ENCODE data around the gene GALNT6.

Gene GALNT6

GRCh38 chr12:51405801-51406207 lies 14.6 kb upstream of the GALNT6 start:
- ATAC-seq: no peak

GRCh38 chr12:51404627-51405026 lies 13.4 kb upstream of the GALNT6 start:
- ATAC-seq: no peak

- ATAC-seq: no peak
Measured at GRCh38 chr12:51403681-51404136, 12.5 kb upstream of the GALNT6 start.

- ATAC-seq: no peak
Measured at GRCh38 chr12:51403159-51403558, 12.0 kb upstream of the GALNT6 start.

DNA sequence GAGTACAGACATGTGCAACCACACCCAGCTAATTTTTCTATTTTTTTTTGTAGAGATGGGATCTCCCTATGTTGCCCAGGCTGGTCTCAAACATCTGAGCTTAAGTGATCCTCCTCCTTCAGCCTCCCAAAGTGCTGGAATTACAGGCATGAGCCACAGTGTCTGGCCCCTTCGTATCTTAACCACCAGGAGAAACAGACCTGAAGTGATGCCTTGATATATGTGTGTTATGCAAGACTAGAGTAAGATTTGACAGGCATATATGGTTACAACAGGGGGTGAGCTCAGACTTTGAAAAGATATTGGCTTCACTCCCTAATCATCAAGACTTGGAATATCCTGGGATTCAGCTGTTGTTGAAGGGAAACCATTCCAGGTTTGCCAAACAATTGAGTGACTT lies 10.7 kb upstream of the GALNT6 start:
- no peak for ATAC-seq

- ATAC-seq: no peak
Measured at GRCh38 chr12:51401486-51401885, 10.3 kb upstream of the GALNT6 start.

DNA sequence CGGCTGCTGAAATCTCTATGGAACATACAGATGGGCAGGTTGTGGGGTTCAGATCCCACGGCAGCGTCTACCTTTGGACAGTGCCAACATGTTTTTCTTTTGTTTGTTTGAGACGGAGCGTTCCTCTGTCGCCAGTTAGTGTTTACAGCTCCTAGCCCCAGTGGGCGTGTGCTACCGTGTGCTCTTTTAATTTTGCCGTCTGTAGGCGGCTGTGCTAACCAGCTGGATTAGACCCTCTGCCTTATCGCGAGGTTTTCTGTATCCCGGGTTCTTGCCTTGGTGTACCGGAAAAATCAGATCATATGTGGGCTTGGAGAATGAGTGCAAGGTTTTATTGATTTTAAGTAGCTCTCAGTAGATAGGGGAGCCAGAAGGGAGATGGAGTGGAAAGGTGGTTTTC lies 9.8 kb upstream of the GALNT6 start:
- ATAC-seq: no peak

DNA sequence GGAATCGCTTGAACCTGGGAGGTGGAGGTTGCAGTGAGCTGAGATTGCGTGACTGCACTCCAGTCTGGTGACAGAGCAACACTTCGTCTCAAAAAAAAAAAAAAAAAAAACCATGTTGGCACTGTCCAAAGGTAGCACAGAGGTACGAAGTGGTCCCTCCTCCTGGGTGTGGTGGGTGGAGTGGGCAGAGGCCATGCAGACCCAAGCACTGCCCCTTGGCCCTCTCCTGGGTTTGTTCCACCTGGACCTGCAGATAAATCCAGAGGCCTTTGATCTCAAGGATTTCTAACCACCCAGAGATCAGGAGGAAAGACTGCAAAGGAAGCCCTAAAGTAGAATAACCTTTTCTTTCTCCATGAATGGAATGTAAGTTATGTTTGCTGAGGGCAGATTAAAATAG lies 8.7 kb upstream of the GALNT6 start:
- ATAC-seq: no peak

DNA sequence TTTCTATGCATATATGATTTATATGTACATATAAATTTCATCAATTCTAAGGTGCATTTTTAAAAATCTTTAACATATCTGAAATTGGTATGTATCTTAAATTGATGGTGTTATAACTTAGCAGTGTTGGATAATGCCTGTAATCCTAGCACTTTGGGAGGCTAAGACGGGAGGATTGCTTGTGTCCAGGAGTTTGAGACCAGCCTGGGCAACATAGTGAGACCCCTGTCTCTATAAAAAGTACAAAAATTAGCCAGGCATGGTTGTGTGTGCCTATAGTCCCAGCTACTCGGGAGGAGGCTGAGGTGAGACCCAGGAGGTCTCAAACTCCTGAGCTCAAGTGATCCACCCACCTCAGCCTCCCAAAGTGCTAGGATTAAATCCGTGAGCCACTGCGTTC lies 6.5 kb upstream of the GALNT6 start:
- ATAC-seq: no peak

DNA sequence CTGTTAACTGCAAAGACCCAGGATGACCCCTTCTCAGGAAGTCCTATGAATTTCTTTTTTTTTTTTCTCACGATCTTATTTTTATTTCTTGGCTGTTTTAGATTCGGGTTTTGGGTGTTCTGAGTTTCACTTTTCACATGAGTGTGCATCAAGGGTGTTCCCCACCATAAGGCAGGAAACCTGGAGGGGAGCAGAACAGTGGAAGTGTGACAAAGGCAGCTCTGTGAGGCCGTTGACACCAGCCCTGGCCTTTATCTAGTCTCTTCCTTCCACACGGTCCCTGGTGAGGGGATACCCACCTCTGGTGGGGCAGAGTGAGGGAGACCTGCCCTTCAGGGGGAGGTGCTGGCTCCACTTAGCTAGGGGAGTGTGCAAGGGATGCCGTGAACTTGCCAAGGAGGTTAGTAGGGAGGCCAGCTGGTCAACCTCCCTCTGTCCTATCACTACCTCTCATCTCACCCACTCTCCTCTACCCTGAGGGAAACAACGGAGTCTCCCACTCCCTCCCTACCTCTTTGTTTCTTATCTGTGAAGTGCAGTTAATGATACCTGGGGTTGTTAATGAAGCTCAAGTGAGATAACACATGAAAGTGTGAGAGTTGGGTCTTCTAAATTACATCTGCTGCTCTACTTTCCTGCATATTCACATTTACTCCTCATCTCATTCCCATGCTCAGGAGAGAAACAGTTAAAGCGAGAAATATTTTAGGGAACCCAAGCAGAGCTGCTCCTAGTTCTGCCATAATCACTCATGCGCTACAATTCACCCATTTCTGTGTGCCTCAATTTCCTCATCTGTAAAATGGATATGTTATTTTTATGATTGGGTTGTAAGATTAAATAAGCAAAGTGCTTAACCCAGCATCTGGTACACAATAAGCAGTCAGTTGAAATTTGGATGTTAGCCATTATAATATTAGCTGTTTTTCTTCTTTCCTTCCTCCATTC lies 4.4 kb upstream of the GALNT6 start:
- peak; percentile 11 to 37 for ATAC-seq

GRCh38 chr12:51393676-51394545 lies 2.7 kb upstream of the GALNT6 start:
- peak; percentile 67 to 77 for ATAC-seq

DNA sequence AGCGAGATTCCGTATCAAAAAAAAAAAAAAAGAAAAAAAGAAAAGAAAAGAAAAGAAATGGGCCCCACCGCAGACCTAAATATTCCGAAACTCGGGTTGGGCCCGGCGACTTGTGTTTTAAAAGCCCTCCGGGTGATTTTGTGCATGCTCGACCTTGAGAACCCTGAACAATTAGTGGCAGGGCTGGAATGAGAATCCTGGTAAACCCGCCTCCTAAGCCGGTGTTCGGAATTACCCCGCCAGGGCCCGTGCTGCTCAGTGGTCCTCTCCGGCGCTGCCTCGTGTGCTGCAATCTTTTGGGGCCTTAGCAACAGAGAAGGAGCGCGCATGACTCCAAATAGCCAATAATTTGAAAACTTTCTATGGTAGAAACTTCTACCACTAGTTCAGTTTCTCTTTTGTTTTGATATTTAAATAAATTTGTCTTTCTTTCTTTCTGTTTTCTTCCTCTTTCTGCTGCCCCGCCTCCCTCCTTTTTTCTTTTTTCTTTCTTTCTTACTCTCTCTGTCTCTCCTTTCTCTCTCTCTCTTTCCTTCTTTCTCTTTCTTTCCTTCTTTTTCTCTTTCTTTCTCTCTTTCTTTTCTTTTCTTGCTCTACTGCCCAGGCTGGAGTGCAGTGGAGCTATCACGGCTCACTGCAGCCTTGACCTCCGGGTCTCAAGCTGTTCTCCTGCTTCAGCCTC lies 1.5 kb upstream of the GALNT6 start:
- peak in 1 of 2 donors; percentile 11 for ATAC-seq

GRCh38 chr12:51390891-51391282 lies 319 bp downstream of the GALNT6 start:
- no peak for ATAC-seq

DNA sequence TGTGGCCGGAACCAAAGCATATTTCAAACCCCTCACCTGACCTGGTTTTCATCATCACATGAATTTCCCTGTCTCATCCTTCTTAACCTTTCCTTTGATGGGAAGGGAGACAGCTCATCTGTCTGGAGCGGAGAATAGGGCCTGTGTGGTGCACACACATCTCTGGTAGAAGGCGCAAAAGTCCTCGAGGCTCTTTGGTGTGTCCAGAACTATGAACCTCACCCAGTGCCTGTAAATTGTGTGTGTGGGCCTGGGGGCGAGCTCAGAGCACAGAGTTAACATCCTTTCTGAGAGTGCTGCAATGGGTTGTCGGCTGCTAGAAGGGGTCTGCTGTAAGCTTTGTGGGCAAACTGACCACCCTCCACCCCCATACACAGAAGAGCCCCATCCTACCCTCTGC lies 749 bp downstream of the GALNT6 start:
- ATAC-seq: no peak

GRCh38 chr12:51389302-51389999 lies 1.8 kb downstream of the GALNT6 start:
- peak; percentile 29 to 31 for ATAC-seq

DNA sequence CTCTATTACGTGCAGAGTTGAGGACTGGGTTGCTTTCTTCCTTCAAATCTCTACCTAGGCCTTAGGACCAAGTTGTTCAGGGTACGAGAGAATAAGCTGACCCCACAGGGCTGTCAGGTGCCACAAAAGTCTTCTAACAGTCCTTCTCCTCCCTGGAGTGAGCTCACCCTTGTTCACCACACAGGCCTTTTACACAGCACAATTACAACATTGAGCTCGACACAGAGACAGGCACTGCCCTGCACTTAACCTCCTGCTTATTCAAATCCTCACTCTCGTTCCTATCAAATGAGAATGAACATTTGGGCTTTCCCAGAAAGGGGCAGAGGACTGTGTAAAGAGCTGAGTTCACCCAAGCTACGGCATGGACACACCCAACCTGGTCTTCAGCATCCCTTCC lies 2.4 kb downstream of the GALNT6 start:
- ATAC-seq: no peak

DNA sequence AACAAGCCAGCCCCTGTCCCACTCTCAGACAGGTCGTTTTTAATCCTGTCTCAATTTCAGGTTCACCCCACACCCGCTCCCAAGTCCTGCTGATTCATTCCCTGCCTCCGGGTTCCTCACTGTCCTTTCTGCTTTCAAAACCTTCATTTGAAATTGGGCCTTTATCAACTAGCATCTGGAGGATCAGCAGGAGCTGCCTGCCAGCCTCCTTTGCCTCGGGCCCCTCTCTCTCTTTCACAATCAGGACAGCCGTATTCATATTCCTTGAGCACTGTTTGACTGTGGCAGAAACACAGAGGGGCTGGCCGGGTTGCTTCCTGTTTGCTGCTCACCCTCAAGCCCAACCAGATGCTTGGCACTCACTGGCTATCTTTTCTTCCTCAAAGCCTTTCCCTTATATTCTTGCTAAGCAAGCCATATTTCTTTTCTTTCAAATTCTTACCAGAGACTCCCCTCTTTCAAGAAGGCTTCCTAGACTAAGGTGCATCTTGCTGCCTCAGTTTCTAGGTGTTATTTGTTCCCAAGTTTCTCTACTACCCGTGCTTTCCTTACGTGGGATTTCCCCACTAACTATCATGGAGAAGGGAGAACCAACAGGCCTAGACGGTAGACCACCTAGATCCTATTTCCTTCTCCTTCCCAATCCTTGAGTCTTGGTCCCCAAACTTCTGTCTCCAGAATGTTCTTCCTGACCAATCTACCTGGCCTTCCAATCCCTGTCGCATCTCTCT lies 3.0 kb downstream of the GALNT6 start:
- ATAC-seq: no peak

GRCh38 chr12:51386351-51386750 lies 4.9 kb downstream of the GALNT6 start:
- no peak for ATAC-seq

DNA sequence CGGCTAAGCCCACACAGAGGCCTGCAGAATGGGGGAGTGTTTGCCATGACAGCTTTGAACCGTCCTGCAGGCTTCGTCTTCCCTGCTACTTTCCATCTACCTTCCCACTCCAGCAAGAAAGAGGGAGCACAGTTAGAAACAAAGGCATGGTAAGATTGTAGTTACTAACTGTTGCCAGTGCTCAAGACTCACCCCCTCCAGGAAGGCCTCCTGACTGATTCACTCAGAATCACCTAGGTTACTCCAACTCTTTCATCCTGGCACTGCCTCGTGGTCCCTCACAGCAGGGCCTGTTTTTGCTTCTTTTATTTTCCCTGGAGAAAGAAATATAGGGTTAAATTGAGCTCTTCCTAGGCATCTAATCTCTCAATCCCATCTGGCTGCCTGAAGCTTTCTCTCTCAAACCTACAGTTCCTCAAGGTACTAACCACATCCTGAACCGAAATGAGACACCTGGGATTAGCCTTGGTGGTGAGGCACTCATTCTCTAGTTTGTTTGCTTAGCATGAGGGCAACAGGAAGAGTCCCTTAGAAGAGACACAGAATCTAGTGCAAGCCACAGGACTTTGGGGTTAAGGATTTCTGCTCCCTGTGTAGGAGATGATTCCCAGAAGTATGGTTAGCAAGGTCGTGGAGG lies 7.8 kb downstream of the GALNT6 start:
- ATAC-seq: no peak

DNA sequence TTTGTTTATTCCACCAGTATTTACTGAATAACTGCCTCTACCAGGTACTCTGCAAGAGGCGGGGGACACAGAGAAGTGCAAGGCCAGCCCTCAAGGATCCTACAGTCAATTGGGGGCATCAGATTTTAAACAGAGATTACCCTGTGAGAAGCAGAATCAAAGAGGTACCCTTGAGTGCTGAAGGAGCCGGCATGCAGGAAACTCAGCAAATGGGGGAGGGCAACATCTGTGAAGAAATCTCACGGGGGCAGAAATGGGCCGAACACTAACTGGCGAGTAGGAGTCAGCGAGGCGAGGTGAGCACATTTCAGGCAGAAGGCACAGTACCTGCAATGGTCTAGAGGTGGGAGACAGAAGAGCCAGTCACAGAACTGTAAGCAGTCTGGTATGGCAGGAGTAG lies 9.0 kb downstream of the GALNT6 start:
- no peak for ATAC-seq

Data from activated CD4-positive, CD25-positive, alpha-beta regulatory T cell treated with anti-CD3 and anti-CD28 coated beads, Interleukin-2, amount 50 U/mL, for 24 hours (primary cell).